GM12878 (cell line): ENCODE measurements around the gene XG. TPM values are rescaled to one million over a fixed set of nuclear protein-coding genes. Genes with fewer than 3 reads are reported as not detected.

ENCODE experiments used
- ATAC-seq: fragments of 200-7000 bp; cut with Tn5 transposase; 3 replicates; pipeline ENCODE4 v1.9.1; 2020; ENCODE audit warnings: mild to moderate bottlenecking, moderate library complexity
- BruUV-seq: library from RNA; stranded (reverse); fragments of 400-500 nt; replicated peaks from 2 replicates; lab custom pipeline; 2021; lab: Mats Ljungman, UMichigan
- CTCF ChIA-PET: fragments of 300-600 bp; sonication (Branson Sonifier 250); formaldehyde crosslinking; extraction: SDS; loops from one replicate; lab custom pipeline; 2021; ENCODE audit warnings: inconsistent platforms; lab: Yijun Ruan, JAX
- POLR2A ChIA-PET: fragments of 350-600 bp; formaldehyde crosslinking; extraction: SDS; loops from one replicate; lab custom pipeline; 2021; ENCODE audit warnings: inconsistent platforms; lab: Charles Lee
- RAD21 ChIA-PET: fragments of 300-600 bp; sonication (Branson Sonifier 250); formaldehyde crosslinking; loops from one replicate; lab custom pipeline; 2023; ENCODE audit warnings: antibody characterized with exemption; ENCODE audit not compliant: unreplicated experiment; lab: Charles Lee
- SMC1A ChIA-PET: fragments of 300-600 bp; sonication (Branson Sonifier 250); formaldehyde crosslinking; loops from one replicate; lab custom pipeline; 2023; ENCODE audit not compliant: unreplicated experiment, uncharacterized antibody; lab: Charles Lee
- DNase-seq: peaks from one replicate; pipeline ENCODE4 v3.0.0-alpha.2; 2011; ENCODE audit warnings: low read depth, low spot score
- FAIRE-seq: peaks from 3 replicates; lab custom pipeline; 2011; peaks lifted over from hg19 to GRCh38; lab: Jason Lieb, UNC
- H2AFZ ChIP-seq: 2 replicates; pipeline ENCODE4 v1.6.0; 2011; ENCODE audit warnings: low read depth, low read length, control low read depth; ENCODE audit not compliant: control insufficient read depth
- H3K27ac ChIP-seq: 2 replicates; pipeline ENCODE4 v1.5.1; 2011; ENCODE audit warnings: control low read depth; ENCODE audit not compliant: control insufficient read depth, insufficient read depth
- H3K27me3 ChIP-seq, 2 experiments: replicated peaks in 1 of 2; 2 replicates each; pipeline versions ENCODE4 v1.6.0 to v1.6.1; 2011; ENCODE audit warnings: low read length in 1 of 2; ENCODE audit not compliant: control insufficient read depth in 2 of 2, insufficient read depth in 2 of 2
- H3K36me3 ChIP-seq, 2 experiments: 2 replicates each; pipeline ENCODE4 v1.5.1; 2011; ENCODE audit warnings: low read length in 1 of 2; ENCODE audit not compliant: control insufficient read depth in 2 of 2, insufficient read depth in 2 of 2
- H3K4me1 ChIP-seq: 2 replicates; pipeline ENCODE4 v1.6.1; 2011; ENCODE audit warnings: mild to moderate bottlenecking, low read length, moderate library complexity, mixed read lengths; ENCODE audit not compliant: control insufficient read depth, insufficient read depth
- H3K4me2 ChIP-seq: 2 replicates; pipeline ENCODE4 v1.6.0; 2011; ENCODE audit warnings: control low read depth; ENCODE audit not compliant: control insufficient read depth, insufficient read depth
- H3K4me3 ChIP-seq: fragments of 200-600 bp; sonication (generic); 2 replicates; pipeline ENCODE4 v1.5.1; 2016
- H3K79me2 ChIP-seq: 2 replicates; pipeline ENCODE4 v1.6.0; 2011; ENCODE audit warnings: low read length; ENCODE audit not compliant: control insufficient read depth, insufficient read depth
- H3K9ac ChIP-seq: 2 replicates; pipeline ENCODE4 v1.8.0; 2011; ENCODE audit warnings: low read length, control low read depth, mixed read lengths; ENCODE audit not compliant: control insufficient read depth, insufficient read depth
- H3K9me3 ChIP-seq: replicated peaks from 3 replicates; pipeline ENCODE4 v1.5.1; 2011; ENCODE audit warnings: mild to moderate bottlenecking, low read length; ENCODE audit not compliant: control insufficient read depth, insufficient read depth
- H4K20me1 ChIP-seq: 2 replicates; pipeline ENCODE4 v1.6.0; 2011; ENCODE audit not compliant: control insufficient read depth, insufficient read depth
- NFYB ChIP-seq: IDR thresholded peaks from 2 replicates; pipeline ENCODE4 v1.6.1; 2011; ENCODE audit warnings: low read depth, mild to moderate bottlenecking, low read length, improper control_type of control experiment, moderate library complexity; ENCODE audit not compliant: insufficient read depth
- PML ChIP-seq: IDR thresholded peaks from 2 replicates; pipeline ENCODE4 v1.6.1; 2012; ENCODE audit warnings: low read length, inconsistent platforms
- SMAD1 ChIP-seq: fragments of 450-650 bp; IDR thresholded peaks from 2 replicates; pipeline ENCODE4 v1.6.1; 2018; ENCODE audit warnings: mild to moderate bottlenecking, low read depth; ENCODE audit not compliant: partially characterized antibody
- TAF1 ChIP-seq: IDR thresholded peaks from 2 replicates; pipeline ENCODE4 v1.6.1; 2011; ENCODE audit warnings: mild to moderate bottlenecking, low read depth, low read length, borderline replicate concordance
- TBL1XR1 ChIP-seq: IDR thresholded peaks from 2 replicates; pipeline ENCODE4 v1.6.1; 2012; ENCODE audit warnings: low read depth, low read length, improper control_type of control experiment
- TCF12 ChIP-seq: IDR thresholded peaks from 2 replicates; pipeline ENCODE4 v1.6.1; 2011; ENCODE audit warnings: low read depth, mild to moderate bottlenecking, low read length
- YBX1 ChIP-seq: fragments of 450-650 bp; IDR thresholded peaks from 2 replicates; pipeline ENCODE4 v1.6.1; 2016; ENCODE audit warnings: antibody characterized with exemption
- ZNF24 ChIP-seq: fragments of 450-650 bp; IDR thresholded peaks from 2 replicates; pipeline ENCODE4 v1.6.1; 2017; ENCODE audit warnings: antibody characterized with exemption, mild to moderate bottlenecking
- ZNF384 ChIP-seq: IDR thresholded peaks from 2 replicates; pipeline ENCODE4 v1.6.1; 2012; ENCODE audit warnings: low read depth, mild to moderate bottlenecking, low read length, improper control_type of control experiment, borderline replicate concordance
- WGBS: methylation state at CpG from one replicate; pipeline ENCODE4 v1.1.6; 2016; ENCODE audit warnings: low lambda C conversion rate; ENCODE audit not compliant: insufficient replicate concordance, insufficient coverage; ENCODE audit errors: missing lambda C conversion rate; 5-methylcytosine and 5-hydroxymethylcytosine counted together
- in situ Hi-C: fragments of 300-500 bp; cut with MboI; formaldehyde crosslinking; loops from 9 replicates; pipeline ENCODE4 v1.14.3; 2018; ENCODE audit warnings: mixed read lengths
- intact Hi-C: fragments of 100-400 bp; cut with micrococcal nuclease; formaldehyde crosslinking; loops from one replicate; pipeline ENCODE4 v1.14.2; 2022; ENCODE audit not compliant: unreplicated experiment
- polyA plus RNA-seq, 11 experiments: library from polyadenylated mRNA; depleted of rRNA in 4 of 11; unstranded in 6 of 11; stranded (reverse) in 5 of 11; fragments of >200 nt; fragmentation: Nextera tagmentation in 4 of 11; fragmentation: Illumina TruSeq in 1 of 11; extraction: Ambion mirVana in 4 of 11; extraction: Trizol in 1 of 11; gene quantifications; 1 replicate in 1 of 11; 2 replicates in 10 of 11; pipeline versions ENCODE4 v1.2.1 to v1.2.3, GENCODE V29; 2011 to 2016; ENCODE audit warnings: inconsistent platforms in 2 of 11, missing spikeins in 2 of 11, low read depth in 1 of 11
- total RNA-seq, 4 experiments: library from RNA; depleted of rRNA in 3 of 4; stranded (reverse); fragments of >200 nt in 3 of 4; fragmentation: Illumina TruSeq in 1 of 4; extraction: Trizol in 1 of 4; gene quantifications; 2 replicates each; pipeline versions ENCODE4 v1.2.1 to v1.2.3, GENCODE V29; 2013 to 2021
- TF ChIP-seq, protein P1 (sequence below): fragments of 450-650 bp; IDR thresholded peaks from 2 replicates; pipeline ENCODE4 v1.6.1; 2017; ENCODE audit warnings: antibody characterized with exemption, mild to moderate bottlenecking, moderate library complexity

The XG gene
- total and polyA plus RNA-seq, 10 of the 15 experiments (the other 5 are each of a cell fraction or from before 2014, with no cell fraction given) = not detected

DNA sequence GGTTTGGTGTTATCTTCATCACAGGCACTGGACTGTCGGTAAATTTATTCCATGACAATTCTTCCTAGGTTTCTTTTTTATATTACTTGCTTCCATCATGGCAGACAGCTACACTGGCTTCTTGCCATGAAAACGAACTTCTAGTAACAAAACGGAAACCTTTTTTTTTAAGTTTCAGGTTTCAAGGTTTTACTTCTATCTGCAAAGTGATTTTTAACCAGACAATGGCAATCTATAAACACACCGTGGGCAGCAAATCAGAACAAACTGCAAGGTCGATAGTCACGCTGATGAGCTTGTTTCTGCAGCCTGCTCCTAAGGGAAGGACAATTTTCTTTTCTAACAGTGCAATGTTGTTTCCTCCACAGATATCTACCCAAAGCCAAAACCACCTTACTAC, 29.9 kb downstream of the XG start:
- H4K20me1 ChIP-seq = no peaks in the 10 kb centered on the region
- H3K4me3 ChIP-seq = peak overlapping the region; percentile 11; the same call in 1 of the 2 replicates
- no TSS peak for BruUV-seq
- ATAC-seq = peak; percentile 82
- peak; percentile 72 for FAIRE-seq
- intact Hi-C loops (no loop called here), in situ Hi-C loops (no loop called here)
- H3K9ac ChIP-seq = no peak overlapping the region
- POLR2A ChIA-PET = no interaction called here
- H3K9me3 ChIP-seq = no peaks in the 10 kb centered on the region
- no peaks in the 10 kb centered on the region for H3K79me2 ChIP-seq
- peaks cover 5% of the 10 kb centered on the region; the same call in 1 of the 2 replicates for H3K4me1 ChIP-seq
- H3K36me3 ChIP-seq = no peaks in the 10 kb centered on the region
- RAD21 ChIA-PET = no interaction called here
- 46% methylated on average over 6 of the region's 6 CpGs for WGBS
- H2AFZ ChIP-seq = no peak overlapping the region
- no peaks in the 10 kb centered on the region for H3K27me3 ChIP-seq
- H3K4me2 ChIP-seq = peak overlapping the region; percentile 44; the same call in 1 of the 2 replicates
- TF ChIP-seq ZNF384 = peak; percentile 62
- TF ChIP-seq NFYB = peak; percentile 40; the same call in 1 of the 2 replicates
- no peak for TF ChIP-seq TAF1
- SMC1A ChIA-PET = interaction anchor here (2.3 kb wide), 1 partner anchor 38 kb away, joined by 5 read pairs; no protein-coding TSS in a partner anchor
- DNase-seq = peak; percentile 35
- CTCF ChIA-PET = interaction anchor here (1.4 to 2.1 kb wide), 2 partner anchors 32 to 37 kb away, joined by 4 to 10 read pairs; no protein-coding TSS in a partner anchor
- no peak overlapping the region for H3K27ac ChIP-seq

- BruUV-seq = no TSS peak
- no peak overlapping the region for H2AFZ ChIP-seq
- DNase-seq = no peak
- no peaks in the 10 kb centered on the region for H3K36me3 ChIP-seq
- no peaks in the 10 kb centered on the region for H4K20me1 ChIP-seq
- POLR2A ChIA-PET = no interaction called here
- CTCF ChIA-PET = interaction anchor here (1.4 to 2.1 kb wide), 2 partner anchors 32 to 37 kb away, joined by 4 to 10 read pairs; no protein-coding TSS in a partner anchor
- peak overlapping the region; percentile 11; the same call in 1 of the 2 replicates for H3K4me3 ChIP-seq
- no peak for FAIRE-seq
- in situ Hi-C loops (no loop called here), intact Hi-C loops (no loop called here)
- no peak overlapping the region for H3K27ac ChIP-seq
- H3K9ac ChIP-seq = no peak overlapping the region
- RAD21 ChIA-PET = no interaction called here
- SMC1A ChIA-PET = interaction anchor here (2.3 kb wide), 1 partner anchor 38 kb away, joined by 5 read pairs; no protein-coding TSS in a partner anchor
- H3K4me2 ChIP-seq = peak overlapping the region; percentile 44; the same call in 1 of the 2 replicates
- peaks cover 5% of the 10 kb centered on the region; the same call in 1 of the 2 replicates for H3K4me1 ChIP-seq
- no peaks in the 10 kb centered on the region for H3K27me3 ChIP-seq
- H3K9me3 ChIP-seq = no peaks in the 10 kb centered on the region
- WGBS = 32% methylated on average over 4 of the region's 4 CpGs
- ATAC-seq = peak; percentile 45
- H3K79me2 ChIP-seq = no peaks in the 10 kb centered on the region
- TF ChIP-seq, protein P1, sequence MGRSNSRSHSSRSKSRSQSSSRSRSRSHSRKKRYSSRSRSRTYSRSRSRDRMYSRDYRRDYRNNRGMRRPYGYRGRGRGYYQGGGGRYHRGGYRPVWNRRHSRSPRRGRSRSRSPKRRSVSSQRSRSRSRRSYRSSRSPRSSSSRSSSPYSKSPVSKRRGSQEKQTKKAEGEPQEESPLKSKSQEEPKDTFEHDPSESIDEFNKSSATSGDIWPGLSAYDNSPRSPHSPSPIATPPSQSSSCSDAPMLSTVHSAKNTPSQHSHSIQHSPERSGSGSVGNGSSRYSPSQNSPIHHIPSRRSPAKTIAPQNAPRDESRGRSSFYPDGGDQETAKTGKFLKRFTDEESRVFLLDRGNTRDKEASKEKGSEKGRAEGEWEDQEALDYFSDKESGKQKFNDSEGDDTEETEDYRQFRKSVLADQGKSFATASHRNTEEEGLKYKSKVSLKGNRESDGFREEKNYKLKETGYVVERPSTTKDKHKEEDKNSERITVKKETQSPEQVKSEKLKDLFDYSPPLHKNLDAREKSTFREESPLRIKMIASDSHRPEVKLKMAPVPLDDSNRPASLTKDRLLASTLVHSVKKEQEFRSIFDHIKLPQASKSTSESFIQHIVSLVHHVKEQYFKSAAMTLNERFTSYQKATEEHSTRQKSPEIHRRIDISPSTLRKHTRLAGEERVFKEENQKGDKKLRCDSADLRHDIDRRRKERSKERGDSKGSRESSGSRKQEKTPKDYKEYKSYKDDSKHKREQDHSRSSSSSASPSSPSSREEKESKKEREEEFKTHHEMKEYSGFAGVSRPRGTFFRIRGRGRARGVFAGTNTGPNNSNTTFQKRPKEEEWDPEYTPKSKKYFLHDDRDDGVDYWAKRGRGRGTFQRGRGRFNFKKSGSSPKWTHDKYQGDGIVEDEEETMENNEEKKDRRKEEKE = no peak
- no peak for TF ChIP-seq SMAD1
- no peak for TF ChIP-seq ZNF24
- no peak for TF ChIP-seq YBX1
- TF ChIP-seq TBL1XR1 = no peak
- TF ChIP-seq TCF12 = no peak
- no peak for TF ChIP-seq PML
Observed at GRCh38 chrX:2782171-2782570, 30.3 kb downstream of the XG start.
